Jurkat, Clone E6-1 (cell line): ENCODE results near the gene CACNA1G.

ENCODE experiments used
- DNase-seq: peaks from one replicate; pipeline ENCODE4 v3.0.0-alpha.2; 2011; ENCODE audit warnings: low read depth, low spot score
- H3K4me3 ChIP-seq: 2 replicates; pipeline ENCODE4 v1.5.1; 2011; ENCODE audit warnings: mild to moderate bottlenecking, low read length, control low read depth, moderate library complexity

The CACNA1G gene

GRCh38 chr17:50636804-50637195 is 76.3 kb downstream of the CACNA1G start:
- H3K4me3 ChIP-seq: no peak overlapping the region
- no peak for DNase-seq

- H3K4me3 ChIP-seq: no peak overlapping the region
Observed at GRCh38 chr17:50637829-50638605, 77.5 kb downstream of the CACNA1G start.

GRCh38 chr17:50638606-50638965 is 78.1 kb downstream of the CACNA1G start:
- no peak for DNase-seq
- H3K4me3 ChIP-seq: no peak overlapping the region

More at GRCh38 chr17:50637829-50638605, 77.5 kb downstream of the CACNA1G start:
- no peak for DNase-seq

GRCh38 chr17:50638966-50639713 is 78.6 kb downstream of the CACNA1G start:
- no peak for DNase-seq
- H3K4me3 ChIP-seq: no peak overlapping the region

GRCh38 chr17:50640686-50641351 is 80.3 kb downstream of the CACNA1G start:
- H3K4me3 ChIP-seq: no peak overlapping the region
- no peak for DNase-seq

- DNase-seq: no peak
Observed at GRCh38 chr17:50641357-50641756, 80.8 kb downstream of the CACNA1G start.

GRCh38 chr17:50642071-50642721 is 81.7 kb downstream of the CACNA1G start:
- no peak for DNase-seq
- no peak overlapping the region for H3K4me3 ChIP-seq

More at GRCh38 chr17:50641357-50641756, 80.8 kb downstream of the CACNA1G start:
- H3K4me3 ChIP-seq: no peak overlapping the region

- DNase-seq: no peak
- H3K4me3 ChIP-seq: no peak overlapping the region
Observed at GRCh38 chr17:50642722-50643656, 82.5 kb downstream of the CACNA1G start.

GRCh38 chr17:50645748-50646682 is 85.5 kb downstream of the CACNA1G start:
- no peak for DNase-seq
- no peak overlapping the region for H3K4me3 ChIP-seq

GRCh38 chr17:50647187-50647586 is 86.7 kb downstream of the CACNA1G start:
- no peak for DNase-seq
- H3K4me3 ChIP-seq: no peak overlapping the region

GRCh38 chr17:50649042-50649908 is 88.8 kb downstream of the CACNA1G start:
- DNase-seq: peak; percentile 33
- no peak overlapping the region for H3K4me3 ChIP-seq

GRCh38 chr17:50651661-50652060 is 91.1 kb downstream of the CACNA1G start:
- DNase-seq: no peak
- no peak overlapping the region for H3K4me3 ChIP-seq

- H3K4me3 ChIP-seq: no peak overlapping the region
- DNase-seq: no peak
Observed at GRCh38 chr17:50653738-50654137, 93.2 kb downstream of the CACNA1G start.

GRCh38 chr17:50656509-50656908 is 96.0 kb downstream of the CACNA1G start:
- no peak overlapping the region for H3K4me3 ChIP-seq
- no peak for DNase-seq

GRCh38 chr17:50657054-50657453 is 96.5 kb downstream of the CACNA1G start:
- no peak for DNase-seq
- no peak overlapping the region for H3K4me3 ChIP-seq

GRCh38 chr17:50657627-50658026 is 97.1 kb downstream of the CACNA1G start:
- no peak overlapping the region for H3K4me3 ChIP-seq
- no peak for DNase-seq

- H3K4me3 ChIP-seq: no peak overlapping the region
- no peak for DNase-seq
Observed at GRCh38 chr17:50658616-50659015, 98.1 kb downstream of the CACNA1G start.
